GM19099 (cell line): Measurements from ENCODE around the gene DOK6.

Experiments
- POLR2A ChIP-seq: IDR thresholded peaks from 3 replicates; pipeline ENCODE4 v1.6.1; 2011; ENCODE audit warnings: low read depth; ENCODE audit not compliant: insufficient read length; ENCODE audit errors: extremely low read depth

DOK6 gene

DNA sequence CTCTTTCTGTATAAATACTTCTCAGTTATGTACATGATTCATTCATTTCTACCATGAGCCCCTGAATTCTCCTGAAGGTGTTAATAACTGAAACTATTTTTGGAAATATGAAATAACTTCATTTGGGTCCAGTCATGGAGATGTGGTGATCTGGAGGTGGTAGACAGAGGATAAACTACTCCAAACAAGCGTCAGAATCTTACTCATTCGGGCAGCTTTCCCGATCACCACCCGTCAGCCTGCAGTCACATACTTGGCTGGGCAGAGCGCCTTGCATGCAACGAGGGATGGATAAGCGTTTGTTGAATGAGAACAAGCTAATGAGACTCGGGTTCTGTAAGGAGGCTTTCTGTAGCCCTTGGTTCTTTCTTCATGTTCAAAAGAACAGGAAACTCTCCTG, 324.3 kb downstream of the DOK6 start:
- TF ChIP-seq POLR2A = no peak

DNA sequence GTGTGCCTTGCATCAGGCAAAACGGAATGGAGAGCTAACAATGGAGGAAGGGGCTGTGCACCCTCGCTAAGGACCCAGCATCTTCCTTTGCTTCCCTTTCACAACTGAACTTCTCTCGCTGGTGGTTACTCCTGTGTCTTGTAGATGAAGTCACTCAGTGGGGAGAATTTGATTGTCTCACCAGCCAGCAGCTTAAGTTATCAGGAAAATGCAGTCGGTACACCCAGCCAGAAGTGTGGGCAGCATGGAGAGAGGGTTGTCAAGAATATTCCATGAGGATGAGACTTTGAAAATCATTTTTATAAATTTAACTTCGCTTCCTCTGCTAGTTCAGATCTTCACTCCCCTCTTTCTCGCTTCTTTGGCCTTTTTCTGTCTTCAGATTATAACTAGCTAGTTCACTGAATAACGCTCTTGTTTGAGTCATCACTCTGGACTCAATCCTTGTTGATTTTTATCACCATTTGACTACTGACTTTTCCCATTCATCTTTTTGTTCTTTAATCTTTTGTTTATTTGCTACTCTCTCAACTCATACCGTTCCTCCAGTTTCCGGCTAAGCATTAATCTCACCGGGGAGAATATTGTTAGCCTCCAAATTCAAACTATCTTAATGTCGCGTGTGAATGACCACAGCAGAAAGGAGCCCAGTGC, 325.3 kb downstream of the DOK6 start:
- no peak for TF ChIP-seq POLR2A

DNA sequence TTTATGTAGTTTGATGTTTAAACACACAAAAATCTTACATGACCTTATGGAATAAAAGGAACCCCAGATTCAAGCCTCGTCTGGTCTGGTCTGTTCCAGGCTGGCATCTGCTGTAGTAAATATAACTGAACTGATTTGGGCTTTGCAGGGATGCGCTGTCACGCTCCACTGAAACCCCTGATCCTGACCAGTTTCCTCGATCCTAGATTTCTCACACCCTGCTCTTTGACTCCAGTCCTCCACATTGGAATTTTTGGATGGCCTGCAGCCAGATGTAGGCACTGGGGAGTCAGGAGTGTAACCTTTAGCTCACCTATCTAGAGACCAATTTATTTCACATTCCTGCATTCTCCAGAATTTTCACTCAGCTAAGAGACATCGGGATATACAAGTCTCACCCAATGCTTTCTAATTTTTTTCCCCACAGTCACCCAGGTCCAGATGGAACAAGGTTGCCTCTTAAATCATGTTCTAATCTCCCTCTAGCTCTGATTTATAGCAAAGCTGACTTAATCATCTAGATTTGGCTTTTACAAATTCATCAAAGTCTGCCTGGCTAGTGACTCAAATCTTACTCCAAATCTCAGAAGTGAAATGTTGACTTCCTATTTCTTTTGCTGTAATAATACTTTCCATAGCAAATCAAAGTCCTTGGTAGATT, 327.4 kb downstream of the DOK6 start:
- no peak for TF ChIP-seq POLR2A

DNA sequence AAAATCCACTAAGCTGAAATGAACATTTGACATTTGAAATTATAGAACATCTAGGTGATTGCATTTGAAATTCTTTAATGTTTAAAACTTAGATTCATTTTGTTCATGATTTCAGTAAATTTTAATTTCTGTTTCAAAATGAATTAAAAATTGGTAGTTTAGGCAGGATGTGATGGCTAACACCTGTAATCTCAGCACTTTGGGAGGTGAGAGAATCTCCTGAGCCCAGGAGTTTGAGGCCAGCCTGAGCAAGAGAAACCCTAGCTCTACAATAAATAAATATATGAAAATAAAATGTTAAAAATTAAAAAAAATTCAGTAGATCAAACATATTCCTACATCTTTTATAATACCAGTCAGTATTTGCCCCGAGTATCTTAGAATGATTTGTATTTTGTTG, 330.0 kb downstream of the DOK6 start:
- no peak for TF ChIP-seq POLR2A

GRCh38 chr18:69734536-69734935, 333.8 kb downstream of the DOK6 start:
- no peak for TF ChIP-seq POLR2A

DNA sequence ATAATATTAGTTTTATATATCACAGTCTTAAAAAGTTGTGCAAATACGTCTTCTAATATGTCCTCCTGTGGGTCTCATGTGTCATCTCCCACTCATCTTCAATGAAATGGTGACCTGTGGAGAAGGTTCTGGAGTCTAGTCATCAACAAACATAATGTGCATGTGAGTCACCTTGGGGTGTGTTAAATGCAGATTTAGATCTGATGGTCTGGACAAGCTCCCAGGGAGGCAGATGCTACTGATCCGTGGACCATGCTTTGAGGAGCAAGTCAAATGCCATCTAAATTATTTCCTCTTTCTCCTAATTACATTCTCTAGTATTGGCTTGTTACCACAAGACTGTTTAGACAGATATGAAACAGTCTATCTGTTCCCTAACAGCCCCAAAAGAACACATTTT, 336.0 kb downstream of the DOK6 start:
- TF ChIP-seq POLR2A = no peak

- TF ChIP-seq POLR2A = no peak
Observed at GRCh38 chr18:69737851-69738250, 337.2 kb downstream of the DOK6 start.

DNA sequence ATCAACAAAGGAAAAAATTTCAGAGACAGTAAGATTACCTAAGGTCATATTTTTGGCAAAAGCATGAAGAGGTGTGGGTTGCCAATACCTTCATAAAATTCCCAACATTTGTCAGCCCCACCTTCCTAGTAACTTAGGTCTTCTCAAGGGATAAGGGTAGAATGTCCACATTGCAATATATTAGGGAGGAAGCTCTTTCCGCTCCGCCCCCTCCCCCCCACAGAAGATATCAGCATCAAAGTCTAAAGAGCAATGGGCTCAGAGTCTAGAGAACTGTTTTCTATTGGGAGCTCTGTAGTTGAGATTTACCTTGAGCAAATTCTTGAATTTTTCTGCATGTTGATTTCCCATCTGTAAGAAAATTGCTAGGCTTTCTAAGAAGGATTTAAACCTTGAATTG, 346.7 kb downstream of the DOK6 start:
- TF ChIP-seq POLR2A = no peak

- no peak for TF ChIP-seq POLR2A
Observed at GRCh38 chr18:69752737-69753380, 352.2 kb downstream of the DOK6 start.

GRCh38 chr18:69754108-69754507, 353.4 kb downstream of the DOK6 start:
- no peak for TF ChIP-seq POLR2A

DNA sequence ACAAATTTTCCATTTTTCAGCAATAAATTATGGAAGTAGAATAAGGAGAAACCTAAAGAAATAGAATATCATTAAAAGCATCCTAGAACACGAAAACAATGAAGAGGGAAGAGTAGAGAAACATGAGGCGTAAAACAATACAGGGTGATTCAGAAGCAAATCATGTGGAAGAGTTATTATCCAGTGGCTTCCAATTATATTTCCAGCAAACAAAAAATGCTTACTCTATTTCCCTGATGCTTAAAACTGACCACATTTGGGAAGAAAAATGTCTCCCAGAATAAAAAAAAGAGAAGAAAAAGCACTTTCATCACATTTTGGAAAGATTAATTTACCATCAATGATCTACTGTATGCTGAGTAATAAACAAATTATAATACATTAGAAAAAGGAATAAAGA, 354.4 kb downstream of the DOK6 start:
- no peak for TF ChIP-seq POLR2A

GRCh38 chr18:69755856-69756496, 355.3 kb downstream of the DOK6 start:
- no peak for TF ChIP-seq POLR2A

- no peak for TF ChIP-seq POLR2A
Observed at GRCh38 chr18:69757733-69758132, 357.0 kb downstream of the DOK6 start.

- no peak for TF ChIP-seq POLR2A
Observed at GRCh38 chr18:69758458-69758857, 357.8 kb downstream of the DOK6 start.

DNA sequence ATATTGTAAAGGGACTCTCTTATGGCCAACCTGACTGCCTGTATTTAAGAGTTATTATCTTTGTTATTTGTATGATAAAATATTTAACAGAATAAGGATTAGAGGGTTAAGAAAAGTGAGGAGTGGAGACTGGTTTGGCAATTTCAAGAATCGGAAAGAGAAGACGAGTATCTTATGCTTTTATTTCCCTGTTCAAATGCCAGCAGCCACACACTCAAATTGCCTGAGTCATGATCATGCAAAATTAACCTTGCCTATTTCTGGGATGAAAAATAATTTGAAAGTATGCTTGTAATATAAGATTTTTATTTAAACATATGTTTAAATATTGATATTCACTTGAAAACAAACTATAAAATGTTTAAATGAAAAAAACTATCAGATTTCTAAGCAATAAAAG, 358.4 kb downstream of the DOK6 start:
- no peak for TF ChIP-seq POLR2A

DNA sequence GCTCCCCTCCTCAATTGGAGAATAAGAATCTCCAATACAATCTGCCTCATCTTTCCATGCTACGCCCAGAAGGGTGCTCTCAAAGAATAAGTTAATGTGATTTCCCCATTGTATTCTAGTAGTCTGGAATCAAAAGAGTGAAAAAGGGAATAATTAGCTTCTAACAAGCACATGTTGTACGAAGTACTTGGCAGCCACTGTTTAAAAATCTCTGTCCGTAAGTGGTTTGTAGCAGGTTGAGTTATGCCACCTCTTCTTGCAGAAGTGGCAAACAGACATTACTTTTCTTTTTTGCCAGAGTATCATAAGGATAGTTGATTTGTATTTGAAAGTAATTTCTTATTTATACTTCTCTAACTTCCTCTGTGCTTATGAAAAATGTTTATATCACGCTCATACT, 362.3 kb downstream of the DOK6 start:
- no peak for TF ChIP-seq POLR2A

DNA sequence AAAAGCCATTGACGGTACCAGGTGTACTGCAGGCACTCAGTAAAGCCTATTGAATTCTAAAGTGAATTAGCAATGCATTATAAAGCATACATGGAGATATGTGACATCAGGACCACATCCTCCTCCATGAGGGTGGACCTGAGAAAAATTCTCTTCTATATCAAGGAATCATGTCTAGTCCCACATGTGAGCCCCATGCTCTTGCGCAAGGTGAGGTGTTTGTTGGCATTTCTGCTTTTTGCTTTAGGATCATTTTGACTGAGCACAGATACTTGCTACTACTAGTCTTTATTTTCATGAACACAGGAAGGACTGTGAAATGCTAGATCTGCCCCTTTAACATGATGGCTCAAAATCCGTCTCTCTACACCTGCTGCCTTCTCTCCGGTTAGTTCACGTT, 363.1 kb downstream of the DOK6 start:
- no peak for TF ChIP-seq POLR2A

- no peak for TF ChIP-seq POLR2A
Observed at GRCh38 chr18:69770238-69770637, 369.6 kb downstream of the DOK6 start.
